Measurements from ENCODE around the gene CWC27.

Gene CWC27

DNA sequence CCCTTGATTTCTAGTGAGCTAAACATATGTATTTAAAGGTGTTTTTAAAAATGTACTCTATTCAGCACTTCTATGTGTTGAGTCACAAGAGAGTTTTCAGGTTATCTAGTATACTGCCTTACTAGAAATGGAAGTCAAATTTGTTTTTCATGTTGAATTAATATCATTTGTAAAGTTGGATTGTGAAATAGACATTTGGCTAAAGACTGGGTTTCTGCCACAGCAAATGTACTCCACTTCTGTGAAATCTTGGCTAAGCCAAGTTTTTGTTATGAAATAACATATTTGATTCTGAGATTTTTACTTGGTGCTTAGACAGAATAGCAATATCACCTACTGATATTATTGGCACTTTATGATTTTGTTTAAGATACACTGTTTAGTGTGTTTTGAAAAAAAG lies 106.0 kb downstream of the CWC27 start:
- TF ChIP-seq, protein P1, sequence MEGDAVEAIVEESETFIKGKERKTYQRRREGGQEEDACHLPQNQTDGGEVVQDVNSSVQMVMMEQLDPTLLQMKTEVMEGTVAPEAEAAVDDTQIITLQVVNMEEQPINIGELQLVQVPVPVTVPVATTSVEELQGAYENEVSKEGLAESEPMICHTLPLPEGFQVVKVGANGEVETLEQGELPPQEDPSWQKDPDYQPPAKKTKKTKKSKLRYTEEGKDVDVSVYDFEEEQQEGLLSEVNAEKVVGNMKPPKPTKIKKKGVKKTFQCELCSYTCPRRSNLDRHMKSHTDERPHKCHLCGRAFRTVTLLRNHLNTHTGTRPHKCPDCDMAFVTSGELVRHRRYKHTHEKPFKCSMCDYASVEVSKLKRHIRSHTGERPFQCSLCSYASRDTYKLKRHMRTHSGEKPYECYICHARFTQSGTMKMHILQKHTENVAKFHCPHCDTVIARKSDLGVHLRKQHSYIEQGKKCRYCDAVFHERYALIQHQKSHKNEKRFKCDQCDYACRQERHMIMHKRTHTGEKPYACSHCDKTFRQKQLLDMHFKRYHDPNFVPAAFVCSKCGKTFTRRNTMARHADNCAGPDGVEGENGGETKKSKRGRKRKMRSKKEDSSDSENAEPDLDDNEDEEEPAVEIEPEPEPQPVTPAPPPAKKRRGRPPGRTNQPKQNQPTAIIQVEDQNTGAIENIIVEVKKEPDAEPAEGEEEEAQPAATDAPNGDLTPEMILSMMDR (IDR thresholded peaks at IDR 0.05; ENCODE audit: extremely low read depth, missing control alignments): no peak
- no peak for DNase-seq (ENCODE audit: low spot score)

DNA sequence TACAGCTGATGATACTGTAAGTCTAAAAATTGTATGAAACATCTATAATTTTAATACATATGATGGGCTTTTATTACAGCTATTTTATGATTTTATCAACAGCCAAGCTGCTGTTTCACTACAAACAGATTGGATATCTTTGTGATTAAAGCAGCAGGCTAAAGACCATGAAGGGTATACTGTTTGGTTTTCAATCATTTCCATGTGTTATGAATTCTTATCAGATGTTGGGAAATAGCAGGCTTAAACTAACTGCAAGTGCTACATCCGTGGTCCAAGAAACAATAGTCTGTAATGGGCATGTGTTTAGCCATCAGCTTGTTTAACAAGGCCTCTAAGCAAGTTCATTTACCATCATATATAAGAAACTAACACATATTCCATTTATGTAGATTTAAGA lies 107.5 kb downstream of the CWC27 start:
- TF ChIP-seq, protein P1 (IDR thresholded peaks at IDR 0.05; ENCODE audit: extremely low read depth, missing control alignments): no peak
- DNase-seq (ENCODE audit: low spot score): no peak

DNA sequence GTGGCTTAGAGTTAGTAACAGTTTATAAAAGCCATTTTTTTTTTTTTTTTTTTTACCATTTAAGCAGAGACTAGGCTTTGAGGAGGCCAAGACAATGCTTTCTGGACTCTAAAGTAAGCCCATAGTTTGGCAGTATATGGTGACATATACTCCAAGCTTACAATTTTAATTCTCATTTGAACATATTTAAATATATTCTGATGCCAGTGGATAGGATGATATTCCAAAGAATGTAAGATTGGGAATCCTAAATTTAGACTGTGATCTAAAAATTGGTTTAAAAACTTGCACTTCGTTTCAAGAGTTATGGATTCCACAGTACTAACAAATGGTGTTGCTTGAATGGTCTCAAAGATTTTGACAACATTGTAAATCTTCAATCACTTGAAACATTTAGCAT lies 112.1 kb downstream of the CWC27 start:
- no peak for DNase-seq (ENCODE audit: low spot score)
- TF ChIP-seq, protein P1 (IDR thresholded peaks at IDR 0.05; ENCODE audit: extremely low read depth, missing control alignments): no peak

DNA sequence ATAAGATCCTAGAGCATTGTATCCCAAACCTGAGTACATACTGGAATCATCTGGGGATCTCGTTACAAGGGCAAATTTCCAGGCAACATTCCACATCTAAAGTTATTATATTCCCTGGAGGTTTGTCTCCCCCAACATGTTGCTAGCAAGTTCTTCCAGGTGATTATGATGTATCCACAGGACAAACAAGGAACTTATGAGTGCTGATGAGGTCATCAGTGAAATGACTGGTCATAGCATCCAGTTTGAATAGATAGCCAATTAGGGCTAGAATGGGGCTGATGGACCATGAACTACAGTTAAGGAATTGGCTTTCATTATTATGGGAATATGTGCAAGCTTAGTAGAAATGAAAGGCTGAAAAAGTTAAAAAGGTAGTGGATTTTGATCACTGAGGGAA lies 115.2 kb downstream of the CWC27 start:
- no peak for DNase-seq (ENCODE audit: low spot score)
- TF ChIP-seq, protein P1 (IDR thresholded peaks at IDR 0.05; ENCODE audit: extremely low read depth, missing control alignments): no peak

DNA sequence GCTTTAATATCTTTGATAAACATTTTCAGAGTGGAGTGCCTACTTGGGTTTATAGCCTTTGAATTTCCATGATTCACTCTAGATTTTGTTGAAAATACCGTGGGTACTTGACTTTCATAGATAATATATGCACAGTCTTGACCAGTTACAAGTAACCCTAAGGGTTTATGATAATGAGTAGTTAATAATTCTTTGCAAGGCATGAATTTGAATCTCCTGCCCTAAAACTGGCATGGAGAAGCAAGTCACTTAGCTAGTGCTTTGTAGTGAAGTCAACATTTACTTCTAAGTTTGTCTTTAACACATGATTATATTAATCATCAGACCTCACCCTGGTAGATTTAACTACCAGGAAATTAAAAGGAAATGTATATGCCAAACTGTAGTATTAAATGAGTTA lies 115.8 kb downstream of the CWC27 start:
- DNase-seq (ENCODE audit: low spot score): no peak

DNA sequence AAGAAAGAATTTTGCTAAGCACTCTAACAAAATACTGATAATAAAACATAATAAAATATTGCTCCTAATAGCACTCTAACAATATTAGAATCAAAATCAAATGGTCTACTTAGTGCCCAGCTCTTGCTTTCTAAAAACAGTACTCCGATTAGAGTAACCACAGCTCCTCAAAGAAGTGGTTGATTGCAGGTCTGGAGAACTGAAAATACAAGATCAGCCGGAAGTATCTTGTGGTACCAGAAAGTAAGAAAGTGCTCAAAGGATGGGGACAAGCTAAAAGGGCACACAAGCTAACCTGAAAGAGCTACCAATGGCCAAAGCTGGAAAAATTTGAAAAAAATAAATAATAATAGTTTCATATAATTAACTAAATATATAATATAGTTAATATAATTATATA lies 119.2 kb downstream of the CWC27 start:
- DNase-seq (ENCODE audit: low spot score): no peak
- TF ChIP-seq, protein P1 (IDR thresholded peaks at IDR 0.05; ENCODE audit: extremely low read depth, missing control alignments): no peak

More for the DNA sequence above, 115.8 kb downstream of the CWC27 start:
- TF ChIP-seq, protein P1 (IDR thresholded peaks at IDR 0.05; ENCODE audit: extremely low read depth, missing control alignments): no peak

GRCh38 chr5:64895748-64896147 lies 127.0 kb downstream of the CWC27 start:
- DNase-seq (ENCODE audit: low spot score): no peak
- TF ChIP-seq, protein P1 (IDR thresholded peaks at IDR 0.05; ENCODE audit: extremely low read depth, missing control alignments): no peak

Data from GM20000 (cell line).